HCT116 (cell line): ENCODE measurements around the gene DCDC2. TPM values are rescaled to one million over a fixed set of nuclear protein-coding genes. Genes with fewer than 3 reads are reported as not detected.

Experiments used
- ATAC-seq: fragments of 200-7000 bp; cut with Tn5 transposase; 2 replicates; pipeline ENCODE4 v1.9.1; 2020; ENCODE audit warnings: mild to moderate bottlenecking, moderate library complexity
- BruUV-seq: library from RNA; stranded (reverse); fragments of 400-500 nt; replicated peaks from 2 replicates; lab custom pipeline; 2021; lab: Mats Ljungman, UMichigan
- CTCF ChIA-PET: fragments of 300-600 bp; sonication (Branson Sonifier 250); formaldehyde crosslinking; loops from one replicate; lab custom pipeline; 2021; ENCODE audit warnings: antibody characterized with exemption; lab: Charles Lee
- POLR2A ChIA-PET: fragments of 300-600, 350-600 bp; sonication (Branson Sonifier 250); formaldehyde crosslinking; loops from one replicate; lab custom pipeline; 2021; ENCODE audit warnings: antibody characterized with exemption; lab: Charles Lee
- RAD21 ChIA-PET, 2 experiments: fragments of 300-600 bp; sonication (Branson Sonifier 250); formaldehyde crosslinking; loops; one replicate each; lab custom pipeline; 2023; ENCODE audit warnings: low total read pairs in 2 of 2; ENCODE audit not compliant: uncharacterized antibody in 2 of 2, unreplicated experiment in 2 of 2, low non-redundant PET in 1 of 2; lab: Charles Lee
- DNase-seq: peaks from one replicate; pipeline ENCODE4 v3.0.0-alpha.2; 2010; ENCODE audit warnings: low read depth, low spot score
- H2AFZ ChIP-seq: fragments of 200-600 bp; shearing (Covaris generic), sonication (generic); 2 replicates; pipeline ENCODE4 v1.6.1; 2017; ENCODE audit warnings: low read depth, mixed run types, mixed read lengths, antibody characterized with exemption, low read length; ENCODE audit not compliant: poor library complexity, severe bottlenecking
- H3K27ac ChIP-seq: 2 replicates; pipeline ENCODE4 v1.5.1; 2012; ENCODE audit warnings: low read depth, low read length
- H3K27me3 ChIP-seq: fragments of 200-600 bp; sonication (generic); 2 replicates; pipeline ENCODE4 v1.6.1; 2016; ENCODE audit warnings: mixed run types, low read length, mixed read lengths; ENCODE audit not compliant: insufficient read depth
- H3K36me3 ChIP-seq, 2 experiments: fragments of 200-500 bp in 1 of 2; fragments of 200-600 bp in 1 of 2; sonication (Bioruptor generic) in 1 of 2; sonication (generic) in 1 of 2; 2 replicates each; pipeline versions ENCODE4 v1.5.1 to v1.6.1; 2014 to 2016; ENCODE audit warnings: low read length in 2 of 2, inconsistent platforms in 1 of 2, mixed read lengths in 1 of 2, mixed run types in 1 of 2; ENCODE audit not compliant: insufficient read depth in 2 of 2, control insufficient read depth in 1 of 2
- H3K4me1 ChIP-seq, 2 experiments: fragments of 200-600 bp in 1 of 2; sonication (generic) in 1 of 2; 2 replicates each; pipeline versions ENCODE4 v1.5.1 to v1.6.1; 2012 to 2017; ENCODE audit warnings: low read length in 2 of 2, inconsistent platforms in 1 of 2, mild to moderate bottlenecking in 1 of 2, mixed read lengths in 1 of 2, mixed run types in 1 of 2, moderate library complexity in 1 of 2; ENCODE audit not compliant: insufficient read depth in 2 of 2, control insufficient read depth in 1 of 2
- H3K4me2 ChIP-seq: fragments of 200-600 bp; sonication (generic); 2 replicates; pipeline ENCODE4 v1.6.1; 2017; ENCODE audit warnings: mixed run types, low read length, mixed read lengths
- H3K4me3 ChIP-seq, 2 experiments: fragments of 200-600 bp in 1 of 2; sonication (generic) in 1 of 2; replicated peaks in 1 of 2; 2 replicates each; pipeline ENCODE4 v1.5.1; 2011 to 2016; ENCODE audit warnings: low read length in 2 of 2, control low read depth in 1 of 2, low read depth in 1 of 2, mild to moderate bottlenecking in 1 of 2, mixed read lengths in 1 of 2, mixed run types in 1 of 2
- H3K79me2 ChIP-seq: fragments of 200-600 bp; sonication (generic); 2 replicates; pipeline ENCODE4 v1.6.1; 2017; ENCODE audit warnings: mild to moderate bottlenecking, mixed run types, low read length, moderate library complexity, mixed read lengths; ENCODE audit not compliant: insufficient read depth
- H3K9ac ChIP-seq: fragments of 200-600 bp; sonication (generic); 2 replicates; pipeline ENCODE4 v1.6.1; 2016; ENCODE audit warnings: low read length, mixed read lengths
- H3K9me2 ChIP-seq: fragments of 200-600 bp; sonication (generic), shearing (Covaris generic); 2 replicates; pipeline ENCODE4 v1.6.1; 2017; ENCODE audit warnings: mixed run types, mild to moderate bottlenecking, moderate library complexity; ENCODE audit not compliant: insufficient read depth
- H3K9me3 ChIP-seq, 2 experiments: fragments of 200-500 bp in 1 of 2; fragments of 200-600 bp in 1 of 2; sonication (Bioruptor generic) in 1 of 2; sonication (generic) in 1 of 2; 2 replicates each; pipeline ENCODE4 v1.6.1; 2014 to 2017; ENCODE audit warnings: low read length in 2 of 2, mixed read lengths in 2 of 2, inconsistent platforms in 1 of 2, low read depth in 1 of 2, mild to moderate bottlenecking in 1 of 2, mixed run types in 1 of 2, moderate library complexity in 1 of 2; ENCODE audit not compliant: control insufficient read depth in 1 of 2, insufficient read depth in 1 of 2
- H4K20me1 ChIP-seq: fragments of 200-600 bp; sonication (generic), shearing (Covaris generic); 2 replicates; pipeline ENCODE4 v1.6.1; 2017; ENCODE audit warnings: mixed run types, mild to moderate bottlenecking, moderate library complexity; ENCODE audit not compliant: insufficient read depth
- CBX3 ChIP-seq: IDR thresholded peaks from 2 replicates; pipeline ENCODE4 v1.6.1; 2012; ENCODE audit warnings: low read depth
- CEBPB ChIP-seq: IDR thresholded peaks from 2 replicates; pipeline ENCODE4 v1.6.1; 2012; ENCODE audit warnings: low read depth
- ELF1 ChIP-seq: IDR thresholded peaks from 2 replicates; pipeline ENCODE4 v1.6.1; 2012; ENCODE audit warnings: low read depth, borderline replicate concordance
- EZH2 ChIP-seq: fragments of 200-600 bp; sonication (generic); IDR thresholded peaks from 2 replicates; pipeline ENCODE4 v1.6.1; 2017; ENCODE audit warnings: antibody characterized with exemption, mixed run types
- EZH2phosphoT487 ChIP-seq: fragments of 200-600 bp; IDR thresholded peaks from 2 replicates; pipeline ENCODE4 v1.6.1; 2018; ENCODE audit warnings: antibody characterized with exemption, borderline replicate concordance
- FOSL1 ChIP-seq: IDR thresholded peaks from 2 replicates; pipeline ENCODE4 v1.6.1; 2012; ENCODE audit warnings: low read depth
- JUND ChIP-seq: IDR thresholded peaks from 2 replicates; pipeline ENCODE4 v1.6.1; 2012
- POLR2A ChIP-seq: IDR thresholded peaks from 2 replicates; pipeline ENCODE4 v1.7.0; 2011; ENCODE audit warnings: borderline replicate concordance; ENCODE audit not compliant: insufficient read depth, insufficient read length; ENCODE audit errors: extremely low read depth
- POLR2AphosphoS5 ChIP-seq: IDR thresholded peaks from 2 replicates; pipeline ENCODE4 v1.6.1; 2011; ENCODE audit warnings: mild to moderate bottlenecking, low read depth, low read length, moderate library complexity
- RAD21 ChIP-seq: IDR thresholded peaks from 2 replicates; pipeline ENCODE4 v1.6.1; 2012; ENCODE audit warnings: low read depth, mild to moderate bottlenecking
- SIN3A ChIP-seq: IDR thresholded peaks from 2 replicates; pipeline ENCODE4 v1.6.1; 2012; ENCODE audit warnings: low read depth
- SRF ChIP-seq: IDR thresholded peaks from 2 replicates; pipeline ENCODE4 v1.6.1; 2012; ENCODE audit warnings: low read depth
- YY1 ChIP-seq: IDR thresholded peaks from 2 replicates; pipeline ENCODE4 v1.6.1; 2011; ENCODE audit warnings: low read length, low read depth, moderate library complexity, mild to moderate bottlenecking; ENCODE audit not compliant: insufficient replicate concordance; ENCODE audit errors: extremely low read depth
- ZFX ChIP-seq: fragments of 450-650 bp; IDR thresholded peaks from 2 replicates; pipeline ENCODE4 v1.6.1; 2017
- ZNF274 ChIP-seq: fragments of 200-500 bp; sonication (Bioruptor generic); IDR thresholded peaks from 2 replicates; pipeline ENCODE4 v1.6.1; 2014; ENCODE audit warnings: mild to moderate bottlenecking, low read depth, low read length, inconsistent platforms
- intact Hi-C: fragments of 100-400 bp; cut with micrococcal nuclease; formaldehyde crosslinking; loops from 2 replicates; pipeline ENCODE4 v1.10.0; 2022
- total RNA-seq: library from RNA; stranded (reverse); gene quantifications from one replicate; pipeline ENCODE4 v1.2.1, GENCODE V29; 2021; ENCODE audit not compliant: unreplicated experiment
- TF ChIP-seq, protein P1 (sequence below): IDR thresholded peaks from 2 replicates; pipeline ENCODE4 v1.6.1; 2012
- TF ChIP-seq, protein P2 (sequence below), 3 experiments: fragments of 200-600 bp in 1 of 3; sonication (generic) in 1 of 3; IDR thresholded peaks in 2 of 3; conservative IDR thresholded peaks in 1 of 3; 2 replicates each; pipeline ENCODE4 v1.5.1; 2012 to 2017; ENCODE audit warnings: low read depth in 2 of 3, low read length in 2 of 3, antibody characterized with exemption in 1 of 3, borderline replicate concordance in 1 of 3, control low read depth in 1 of 3, mild to moderate bottlenecking in 1 of 3, mixed read lengths in 1 of 3, mixed run types in 1 of 3, moderate library complexity in 1 of 3; ENCODE audit not compliant: insufficient read depth in 1 of 3
- TF ChIP-seq, protein P3 (sequence below): IDR thresholded peaks from 2 replicates; pipeline ENCODE4 v1.6.1; 2011; ENCODE audit warnings: mild to moderate bottlenecking, low read length, moderate library complexity; ENCODE audit not compliant: insufficient replicate concordance; ENCODE audit errors: extremely low read depth
- TF ChIP-seq, protein P4 (sequence below): IDR thresholded peaks from 2 replicates; pipeline ENCODE4 v1.6.1; 2012; ENCODE audit warnings: low read depth

The DCDC2 gene
- total RNA-seq, 1 experiment from 2014 or later = 0.17 TPM

DNA sequence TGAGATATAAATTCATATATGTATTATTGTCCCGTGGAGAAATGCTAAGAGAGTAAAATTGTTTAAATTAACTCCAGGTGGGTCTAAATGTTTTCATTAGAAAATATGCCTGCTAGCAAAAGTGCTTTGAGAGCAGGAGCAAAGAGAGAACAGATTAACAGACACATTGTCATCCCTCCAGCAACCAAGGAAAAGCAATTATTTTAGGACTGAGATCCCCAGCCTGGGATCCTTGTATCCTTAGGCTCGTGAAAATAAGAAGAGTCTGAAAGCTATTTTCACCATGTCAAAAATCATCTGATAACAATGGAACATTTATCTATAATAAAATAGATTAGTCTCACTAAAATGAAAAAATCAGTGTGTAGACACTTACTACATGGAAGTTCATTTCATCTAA is 33.3 kb upstream of the DCDC2 start:
- POLR2A ChIA-PET = no interaction called here
- H3K4me1 ChIP-seq = peaks cover 0 to 5% of the 10 kb centered on the region in 2 experiments; a peak in 2 of 4 replicates
- no peak for ATAC-seq
- RAD21 ChIA-PET = no interaction called here
- no peaks in the 10 kb centered on the region for H3K36me3 ChIP-seq
- no peak for DNase-seq
- H3K27me3 ChIP-seq = no peaks in the 10 kb centered on the region
- no peaks in the 10 kb centered on the region for H3K9me3 ChIP-seq
- no peak overlapping the region for H3K27ac ChIP-seq
- intact Hi-C loops = no loop called here
- no TSS peak for BruUV-seq
- no peak overlapping the region for H3K4me2 ChIP-seq
- H3K9me2 ChIP-seq = no peaks in the 10 kb centered on the region
- no peak overlapping the region for H3K9ac ChIP-seq
- TF ChIP-seq RAD21 = no peak
- TF ChIP-seq, protein P1, sequence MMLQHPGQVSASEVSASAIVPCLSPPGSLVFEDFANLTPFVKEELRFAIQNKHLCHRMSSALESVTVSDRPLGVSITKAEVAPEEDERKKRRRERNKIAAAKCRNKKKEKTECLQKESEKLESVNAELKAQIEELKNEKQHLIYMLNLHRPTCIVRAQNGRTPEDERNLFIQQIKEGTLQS = no peak
- TF ChIP-seq, protein P2, sequence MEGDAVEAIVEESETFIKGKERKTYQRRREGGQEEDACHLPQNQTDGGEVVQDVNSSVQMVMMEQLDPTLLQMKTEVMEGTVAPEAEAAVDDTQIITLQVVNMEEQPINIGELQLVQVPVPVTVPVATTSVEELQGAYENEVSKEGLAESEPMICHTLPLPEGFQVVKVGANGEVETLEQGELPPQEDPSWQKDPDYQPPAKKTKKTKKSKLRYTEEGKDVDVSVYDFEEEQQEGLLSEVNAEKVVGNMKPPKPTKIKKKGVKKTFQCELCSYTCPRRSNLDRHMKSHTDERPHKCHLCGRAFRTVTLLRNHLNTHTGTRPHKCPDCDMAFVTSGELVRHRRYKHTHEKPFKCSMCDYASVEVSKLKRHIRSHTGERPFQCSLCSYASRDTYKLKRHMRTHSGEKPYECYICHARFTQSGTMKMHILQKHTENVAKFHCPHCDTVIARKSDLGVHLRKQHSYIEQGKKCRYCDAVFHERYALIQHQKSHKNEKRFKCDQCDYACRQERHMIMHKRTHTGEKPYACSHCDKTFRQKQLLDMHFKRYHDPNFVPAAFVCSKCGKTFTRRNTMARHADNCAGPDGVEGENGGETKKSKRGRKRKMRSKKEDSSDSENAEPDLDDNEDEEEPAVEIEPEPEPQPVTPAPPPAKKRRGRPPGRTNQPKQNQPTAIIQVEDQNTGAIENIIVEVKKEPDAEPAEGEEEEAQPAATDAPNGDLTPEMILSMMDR (IDR thresholded peaks at IDR 0.05 in 2 of 3, conservative IDR thresholded peaks at IDR 0.05 in 1 of 3; ENCODE audit: borderline replicate concordance in 1 of 3, insufficient read depth in 1 of 3, low read depth in 2 of 3, low read length in 2 of 3) = no peak
- TF ChIP-seq CEBPB = no peak
- no peak for TF ChIP-seq SRF
- no peak for TF ChIP-seq CBX3
- no peak for TF ChIP-seq POLR2AphosphoS5
- TF ChIP-seq, protein P3, sequence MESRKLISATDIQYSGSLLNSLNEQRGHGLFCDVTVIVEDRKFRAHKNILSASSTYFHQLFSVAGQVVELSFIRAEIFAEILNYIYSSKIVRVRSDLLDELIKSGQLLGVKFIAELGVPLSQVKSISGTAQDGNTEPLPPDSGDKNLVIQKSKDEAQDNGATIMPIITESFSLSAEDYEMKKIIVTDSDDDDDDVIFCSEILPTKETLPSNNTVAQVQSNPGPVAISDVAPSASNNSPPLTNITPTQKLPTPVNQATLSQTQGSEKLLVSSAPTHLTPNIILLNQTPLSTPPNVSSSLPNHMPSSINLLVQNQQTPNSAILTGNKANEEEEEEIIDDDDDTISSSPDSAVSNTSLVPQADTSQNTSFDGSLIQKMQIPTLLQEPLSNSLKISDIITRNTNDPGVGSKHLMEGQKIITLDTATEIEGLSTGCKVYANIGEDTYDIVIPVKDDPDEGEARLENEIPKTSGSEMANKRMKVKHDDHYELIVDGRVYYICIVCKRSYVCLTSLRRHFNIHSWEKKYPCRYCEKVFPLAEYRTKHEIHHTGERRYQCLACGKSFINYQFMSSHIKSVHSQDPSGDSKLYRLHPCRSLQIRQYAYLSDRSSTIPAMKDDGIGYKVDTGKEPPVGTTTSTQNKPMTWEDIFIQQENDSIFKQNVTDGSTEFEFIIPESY = no peak
- no peak for TF ChIP-seq EZH2
- TF ChIP-seq YY1 = no peak
- TF ChIP-seq FOSL1 = no peak
- no peak for TF ChIP-seq ZNF274
- no peak for TF ChIP-seq SIN3A
- no peak for TF ChIP-seq POLR2A
- TF ChIP-seq EZH2phosphoT487 = no peak
- no peak for TF ChIP-seq ELF1
- no peak for TF ChIP-seq JUND
- TF ChIP-seq, protein P4, sequence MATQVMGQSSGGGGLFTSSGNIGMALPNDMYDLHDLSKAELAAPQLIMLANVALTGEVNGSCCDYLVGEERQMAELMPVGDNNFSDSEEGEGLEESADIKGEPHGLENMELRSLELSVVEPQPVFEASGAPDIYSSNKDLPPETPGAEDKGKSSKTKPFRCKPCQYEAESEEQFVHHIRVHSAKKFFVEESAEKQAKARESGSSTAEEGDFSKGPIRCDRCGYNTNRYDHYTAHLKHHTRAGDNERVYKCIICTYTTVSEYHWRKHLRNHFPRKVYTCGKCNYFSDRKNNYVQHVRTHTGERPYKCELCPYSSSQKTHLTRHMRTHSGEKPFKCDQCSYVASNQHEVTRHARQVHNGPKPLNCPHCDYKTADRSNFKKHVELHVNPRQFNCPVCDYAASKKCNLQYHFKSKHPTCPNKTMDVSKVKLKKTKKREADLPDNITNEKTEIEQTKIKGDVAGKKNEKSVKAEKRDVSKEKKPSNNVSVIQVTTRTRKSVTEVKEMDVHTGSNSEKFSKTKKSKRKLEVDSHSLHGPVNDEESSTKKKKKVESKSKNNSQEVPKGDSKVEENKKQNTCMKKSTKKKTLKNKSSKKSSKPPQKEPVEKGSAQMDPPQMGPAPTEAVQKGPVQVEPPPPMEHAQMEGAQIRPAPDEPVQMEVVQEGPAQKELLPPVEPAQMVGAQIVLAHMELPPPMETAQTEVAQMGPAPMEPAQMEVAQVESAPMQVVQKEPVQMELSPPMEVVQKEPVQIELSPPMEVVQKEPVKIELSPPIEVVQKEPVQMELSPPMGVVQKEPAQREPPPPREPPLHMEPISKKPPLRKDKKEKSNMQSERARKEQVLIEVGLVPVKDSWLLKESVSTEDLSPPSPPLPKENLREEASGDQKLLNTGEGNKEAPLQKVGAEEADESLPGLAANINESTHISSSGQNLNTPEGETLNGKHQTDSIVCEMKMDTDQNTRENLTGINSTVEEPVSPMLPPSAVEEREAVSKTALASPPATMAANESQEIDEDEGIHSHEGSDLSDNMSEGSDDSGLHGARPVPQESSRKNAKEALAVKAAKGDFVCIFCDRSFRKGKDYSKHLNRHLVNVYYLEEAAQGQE = no peak
- no peak for TF ChIP-seq ZFX
- CTCF ChIA-PET = no interaction called here
- no peaks in the 10 kb centered on the region for H3K79me2 ChIP-seq
- no peak overlapping the region for H3K4me3 ChIP-seq
- H4K20me1 ChIP-seq = no peaks in the 10 kb centered on the region
- H2AFZ ChIP-seq = no peak overlapping the region
